Hepatocyte (in vitro differentiated cells): ENCODE measurements around the gene SERTAD3.

Experiments
- EZH2 ChIP-seq: fragments of 200-600 bp; sonication (generic); IDR thresholded peaks from 2 replicates; pipeline ENCODE4 v1.6.1; 2016; ENCODE audit warnings: antibody characterized with exemption, mild to moderate bottlenecking, borderline replicate concordance
- EZH2phosphoT487 ChIP-seq: fragments of 200-600 bp; sonication (generic); IDR thresholded peaks from one replicate; pipeline ENCODE4 v1.6.1; 2018; ENCODE audit warnings: antibody characterized with exemption, mild to moderate bottlenecking, low read depth, moderate library complexity; ENCODE audit not compliant: unreplicated experiment, severe bottlenecking
- TF ChIP-seq, protein P1 (sequence below): fragments of 200-600 bp; sonication (generic); IDR thresholded peaks from 2 replicates; pipeline ENCODE4 v1.5.1; 2016; ENCODE audit warnings: antibody characterized with exemption, mild to moderate bottlenecking; ENCODE audit not compliant: poor library complexity

DNA sequence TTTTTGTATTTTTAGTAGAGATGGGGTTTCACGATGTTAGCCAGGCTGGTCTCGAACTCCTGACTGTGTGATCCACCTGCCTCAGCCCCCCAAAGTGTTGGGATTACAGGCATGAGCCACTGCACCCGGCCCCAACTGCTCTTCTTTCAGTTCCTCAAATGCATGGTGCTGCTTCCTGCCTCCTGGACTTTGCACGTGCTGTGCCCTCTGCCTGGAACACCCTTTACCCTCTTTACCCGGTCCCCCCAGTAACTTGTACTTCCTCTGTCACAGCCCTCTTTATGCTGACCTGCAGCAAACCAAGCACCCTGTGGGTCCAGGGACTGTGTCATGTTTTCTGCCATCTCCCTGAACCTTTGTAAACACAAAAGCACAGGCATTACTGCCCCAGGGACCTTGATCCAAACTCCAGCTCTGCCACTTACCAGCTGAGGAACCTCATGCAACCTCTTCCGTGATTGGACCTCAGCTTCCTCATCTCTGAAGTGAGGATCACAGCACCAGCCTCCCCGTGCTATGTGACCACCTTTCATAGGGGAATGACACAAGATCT is 17.6 kb upstream of the SERTAD3 start:
- TF ChIP-seq, protein P1, sequence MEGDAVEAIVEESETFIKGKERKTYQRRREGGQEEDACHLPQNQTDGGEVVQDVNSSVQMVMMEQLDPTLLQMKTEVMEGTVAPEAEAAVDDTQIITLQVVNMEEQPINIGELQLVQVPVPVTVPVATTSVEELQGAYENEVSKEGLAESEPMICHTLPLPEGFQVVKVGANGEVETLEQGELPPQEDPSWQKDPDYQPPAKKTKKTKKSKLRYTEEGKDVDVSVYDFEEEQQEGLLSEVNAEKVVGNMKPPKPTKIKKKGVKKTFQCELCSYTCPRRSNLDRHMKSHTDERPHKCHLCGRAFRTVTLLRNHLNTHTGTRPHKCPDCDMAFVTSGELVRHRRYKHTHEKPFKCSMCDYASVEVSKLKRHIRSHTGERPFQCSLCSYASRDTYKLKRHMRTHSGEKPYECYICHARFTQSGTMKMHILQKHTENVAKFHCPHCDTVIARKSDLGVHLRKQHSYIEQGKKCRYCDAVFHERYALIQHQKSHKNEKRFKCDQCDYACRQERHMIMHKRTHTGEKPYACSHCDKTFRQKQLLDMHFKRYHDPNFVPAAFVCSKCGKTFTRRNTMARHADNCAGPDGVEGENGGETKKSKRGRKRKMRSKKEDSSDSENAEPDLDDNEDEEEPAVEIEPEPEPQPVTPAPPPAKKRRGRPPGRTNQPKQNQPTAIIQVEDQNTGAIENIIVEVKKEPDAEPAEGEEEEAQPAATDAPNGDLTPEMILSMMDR: no peak
- TF ChIP-seq EZH2: no peak
- TF ChIP-seq EZH2phosphoT487: no peak
